ENCODE measurements around the gene CERS2. TPM values are rescaled to one million over a fixed set of nuclear protein-coding genes. Genes with fewer than 3 reads are reported as not detected.

CERS2 gene
- total RNA-seq, 1 donor from 2014 or later, result 191 TPM

DNA sequence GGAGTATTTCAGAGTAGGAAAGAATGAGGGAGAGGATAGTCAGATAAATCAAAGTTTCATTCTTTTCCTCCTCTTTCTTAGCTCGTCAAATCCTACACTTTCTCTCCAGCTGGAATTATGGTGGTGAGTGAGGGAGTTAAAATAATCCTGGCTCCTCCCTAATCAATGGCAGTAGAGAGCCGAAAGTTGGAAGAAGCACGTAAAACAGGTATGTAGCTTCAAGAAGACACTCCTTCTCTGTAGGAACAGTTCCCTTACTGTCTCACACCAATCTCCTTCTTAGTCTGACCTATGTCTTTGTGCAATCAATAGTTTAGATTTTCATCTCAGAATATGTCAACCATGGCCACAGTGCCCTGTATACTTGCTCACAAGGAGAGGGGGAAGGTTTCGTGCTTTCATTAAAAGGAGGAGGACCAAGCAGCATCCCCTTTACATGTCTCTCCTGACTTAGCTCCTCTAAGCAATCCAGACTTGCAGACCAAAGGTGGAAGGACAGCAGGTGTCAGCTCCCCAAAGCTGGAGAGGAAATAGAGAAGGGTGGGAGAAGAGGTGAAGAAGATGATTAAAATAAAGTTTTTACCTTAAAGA lies 31.2 kb upstream of the CERS2 start:
- peaks cover 89% of the 10 kb centered on the region for H3K4me1 Mint-ChIP-seq (ENCODE audit: low read depth)

DNA sequence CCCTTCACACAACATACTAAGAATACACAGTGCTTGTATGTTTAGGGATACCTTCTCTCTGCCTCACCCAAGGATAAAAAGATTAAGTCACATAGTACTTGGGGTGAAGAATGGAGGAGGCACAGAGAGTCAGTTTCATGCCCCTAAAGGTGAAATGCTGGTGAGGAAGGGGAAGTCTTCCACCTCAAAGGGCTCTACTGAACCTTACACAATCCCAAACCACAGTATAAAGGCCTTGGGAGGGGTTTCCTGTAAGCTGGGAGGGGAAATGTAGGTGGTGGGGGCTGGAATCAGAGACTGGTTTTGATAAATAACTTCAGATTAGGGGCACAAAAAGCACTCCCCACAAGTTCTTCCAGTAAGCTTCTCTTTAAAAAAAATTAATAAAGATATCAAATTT lies 28.5 kb upstream of the CERS2 start:
- Mint-ChIP-seq H3K4me1 (ENCODE audit: low read depth) (peaks cover 68% of the 10 kb centered on the region), H3K9me3 (no peaks in the 10 kb centered on the region), H3K27me3 (ENCODE audit: insufficient read depth) (no peaks in the 10 kb centered on the region), H3K36me3 (ENCODE audit: low read depth) (peaks cover 18% of the 10 kb centered on the region), H3K4me3 (peak overlapping the region; percentile 76), H3K27ac (peak overlapping the region; percentile 74)
- intact Hi-C loops (cut with micrococcal nuclease), result loop anchor here (10.0 kb wide), 1 partner anchor 128 kb away; the partner anchor contains the start of gene ARNT
- DNase-seq (ENCODE audit: low spot score), result no peak

More for the DNA sequence above, 31.2 kb upstream of the CERS2 start:
- Mint-ChIP-seq H3K36me3 (ENCODE audit: low read depth) (peaks cover 16% of the 10 kb centered on the region), H3K27ac (peak overlapping the region; percentile 96), H3K27me3 (ENCODE audit: insufficient read depth) (no peaks in the 10 kb centered on the region), H3K9me3 (no peaks in the 10 kb centered on the region), H3K4me3 (peak overlapping the region; percentile 100)
- intact Hi-C loops (cut with micrococcal nuclease), result loop anchor here (1.0 to 10.0 kb wide), 4 partner anchors 27 to 519 kb away; partner anchors contain the start of genes ARNT and TARS2
- no peak for DNase-seq (ENCODE audit: low spot score)

DNA sequence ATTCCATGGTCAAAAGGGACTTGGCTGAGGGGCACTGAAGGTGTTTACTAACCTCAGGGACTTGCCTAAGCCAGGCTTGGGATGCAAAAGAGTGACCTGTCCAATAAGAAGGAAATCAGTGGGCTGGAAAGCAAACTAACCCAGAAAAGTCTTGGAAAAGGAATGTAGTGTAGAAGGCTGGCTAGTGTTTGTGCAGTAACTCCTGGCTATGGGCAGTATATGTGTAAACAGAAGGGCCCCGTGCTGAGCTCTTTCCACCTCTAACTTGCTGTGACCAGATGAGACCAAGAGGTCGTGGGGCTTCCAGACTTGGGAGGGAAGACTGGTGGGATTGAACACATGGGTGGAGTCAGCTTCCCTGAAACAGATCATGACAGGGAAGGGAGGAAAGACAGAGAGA lies 28.0 kb upstream of the CERS2 start:
- intact Hi-C loops (cut with micrococcal nuclease), result loop anchor here (10.0 kb wide), 1 partner anchor 128 kb away; the partner anchor contains the start of gene ARNT
- no peaks in the 10 kb centered on the region for H3K9me3 Mint-ChIP-seq
- peaks cover 18% of the 10 kb centered on the region for H3K36me3 Mint-ChIP-seq (ENCODE audit: low read depth)
- no peaks in the 10 kb centered on the region for H3K27me3 Mint-ChIP-seq (ENCODE audit: insufficient read depth)
- DNase-seq (ENCODE audit: low spot score), result no peak
- H3K4me1 Mint-ChIP-seq (ENCODE audit: low read depth), result peaks cover 63% of the 10 kb centered on the region
- H3K4me3 Mint-ChIP-seq, result peak overlapping the region; percentile 76
- peak overlapping the region; percentile 74 for H3K27ac Mint-ChIP-seq

DNA sequence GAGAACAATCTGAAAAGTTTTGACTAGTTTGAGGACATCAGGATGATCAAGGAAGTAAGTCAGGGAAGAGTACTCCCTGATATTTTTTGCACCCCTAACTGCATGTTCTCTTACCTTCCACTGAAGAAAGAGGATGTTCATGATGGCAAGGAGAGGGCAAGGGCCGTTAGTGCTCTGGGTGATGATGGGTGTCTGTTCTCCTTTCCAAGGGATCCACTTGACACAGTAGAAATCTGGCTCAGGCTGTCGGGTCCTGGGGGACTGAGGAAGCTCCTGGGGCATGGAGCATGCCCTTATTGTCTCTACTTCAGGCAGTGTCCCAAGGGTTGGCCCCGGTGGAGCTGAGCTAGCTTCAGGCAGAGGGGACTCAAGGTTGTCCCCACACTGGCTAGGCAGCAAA lies 27.4 kb upstream of the CERS2 start:
- Mint-ChIP-seq H3K9me3 (no peaks in the 10 kb centered on the region), H3K4me3 (peak overlapping the region; percentile 45), H3K4me1 (ENCODE audit: low read depth) (peaks cover 57% of the 10 kb centered on the region), H3K27me3 (ENCODE audit: insufficient read depth) (no peaks in the 10 kb centered on the region), H3K36me3 (ENCODE audit: low read depth) (peaks cover 20% of the 10 kb centered on the region), H3K27ac (peak overlapping the region; percentile 61)
- DNase-seq (ENCODE audit: low spot score), result no peak
- intact Hi-C loops (cut with micrococcal nuclease), result loop anchor here (10.0 kb wide), 1 partner anchor 127 kb away; the partner anchor contains the start of gene ARNT

GRCh38 chr1:151001602-151002001 lies 27.0 kb upstream of the CERS2 start:
- DNase-seq (ENCODE audit: low spot score), result no peak
- Mint-ChIP-seq H3K36me3 (ENCODE audit: low read depth) (peaks cover 23% of the 10 kb centered on the region), H3K9me3 (no peaks in the 10 kb centered on the region), H3K4me3 (peak overlapping the region; percentile 45), H3K27ac (peak overlapping the region; percentile 61), H3K27me3 (ENCODE audit: insufficient read depth) (no peaks in the 10 kb centered on the region), H3K4me1 (ENCODE audit: low read depth) (peaks cover 53% of the 10 kb centered on the region)
- intact Hi-C loops (cut with micrococcal nuclease), result loop anchor here (10.0 kb wide), 1 partner anchor 127 kb away; the partner anchor contains the start of gene ARNT

GRCh38 chr1:151000408-151000807 lies 25.8 kb upstream of the CERS2 start:
- Mint-ChIP-seq H3K9me3 (no peaks in the 10 kb centered on the region), H3K4me1 (ENCODE audit: low read depth) (peaks cover 48% of the 10 kb centered on the region), H3K36me3 (ENCODE audit: low read depth) (peaks cover 23% of the 10 kb centered on the region), H3K27me3 (ENCODE audit: insufficient read depth) (no peaks in the 10 kb centered on the region), H3K27ac (no peak overlapping the region), H3K4me3 (no peak overlapping the region)
- intact Hi-C loops (cut with micrococcal nuclease), result loop anchor here (10.0 kb wide), 1 partner anchor 126 kb away; the partner anchor contains the start of gene ARNT
- no peak for DNase-seq (ENCODE audit: low spot score)

- no peak overlapping the region for H3K4me3 Mint-ChIP-seq
- no peaks in the 10 kb centered on the region for H3K9me3 Mint-ChIP-seq
- H3K36me3 Mint-ChIP-seq (ENCODE audit: low read depth), result peaks cover 23% of the 10 kb centered on the region
- DNase-seq (ENCODE audit: low spot score), result no peak
- peaks cover 44% of the 10 kb centered on the region for H3K4me1 Mint-ChIP-seq (ENCODE audit: low read depth)
- intact Hi-C loops (cut with micrococcal nuclease), result loop anchor here (5.0 to 10.0 kb wide), 2 partner anchors 125 to 743 kb away; partner anchors contain the start of genes ARNT and CA14
- H3K27ac Mint-ChIP-seq, result no peak overlapping the region
- H3K27me3 Mint-ChIP-seq (ENCODE audit: insufficient read depth), result no peaks in the 10 kb centered on the region
Measured at GRCh38 chr1:150999926-151000325, 25.3 kb upstream of the CERS2 start.

- intact Hi-C loops (cut with micrococcal nuclease), result loop anchor here (5.0 kb wide), 1 partner anchor 742 kb away; the partner anchor contains the start of gene CA14
Measured at GRCh38 chr1:150999051-150999674, 24.5 kb upstream of the CERS2 start.

DNA sequence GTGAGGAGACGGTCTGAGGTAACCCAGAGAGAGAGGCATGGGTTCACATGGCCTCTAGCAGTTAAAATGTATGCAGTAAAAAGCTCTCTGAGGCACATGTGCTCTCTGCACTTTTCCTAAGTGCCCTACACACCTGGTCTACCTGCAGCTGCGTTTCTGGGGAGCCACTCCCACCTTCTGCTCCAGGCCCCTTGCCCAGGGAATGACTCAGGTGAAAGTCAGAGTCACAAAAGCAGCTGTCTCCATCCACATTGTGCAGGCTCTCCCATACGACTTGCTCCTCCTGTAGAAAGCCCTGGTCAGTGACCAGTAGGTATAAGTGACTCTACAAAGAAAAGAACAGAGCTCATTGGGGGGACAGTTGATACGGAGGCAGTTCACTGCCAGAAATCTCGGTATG lies 23.3 kb upstream of the CERS2 start:
- no peaks in the 10 kb centered on the region for H3K9me3 Mint-ChIP-seq
- H3K4me3 Mint-ChIP-seq, result no peak overlapping the region
- peaks cover 24% of the 10 kb centered on the region for H3K4me1 Mint-ChIP-seq (ENCODE audit: low read depth)
- peaks cover 22% of the 10 kb centered on the region for H3K36me3 Mint-ChIP-seq (ENCODE audit: low read depth)
- intact Hi-C loops (cut with micrococcal nuclease), result loop anchor here (5.0 kb wide), 1 partner anchor 741 kb away; the partner anchor contains the start of gene CA14
- H3K27ac Mint-ChIP-seq, result no peak overlapping the region
- H3K27me3 Mint-ChIP-seq (ENCODE audit: insufficient read depth), result no peaks in the 10 kb centered on the region
- DNase-seq (ENCODE audit: low spot score), result no peak

More at GRCh38 chr1:150999051-150999674, 24.5 kb upstream of the CERS2 start:
- H3K27me3 Mint-ChIP-seq (ENCODE audit: insufficient read depth), result no peaks in the 10 kb centered on the region
- no peaks in the 10 kb centered on the region for H3K9me3 Mint-ChIP-seq
- H3K36me3 Mint-ChIP-seq (ENCODE audit: low read depth), result peaks cover 23% of the 10 kb centered on the region
- H3K4me3 Mint-ChIP-seq, result no peak overlapping the region
- peaks cover 36% of the 10 kb centered on the region for H3K4me1 Mint-ChIP-seq (ENCODE audit: low read depth)
- no peak for DNase-seq (ENCODE audit: low spot score)
- no peak overlapping the region for H3K27ac Mint-ChIP-seq

GRCh38 chr1:150997126-150997872 lies 22.7 kb upstream of the CERS2 start:
- peaks cover 18% of the 10 kb centered on the region for H3K4me1 Mint-ChIP-seq (ENCODE audit: low read depth)
- intact Hi-C loops (cut with micrococcal nuclease), result loop anchor here (5.0 kb wide), 1 partner anchor 740 kb away; the partner anchor contains the start of gene CA14
- H3K4me3 Mint-ChIP-seq, result no peak overlapping the region
- H3K9me3 Mint-ChIP-seq, result no peaks in the 10 kb centered on the region
- no peaks in the 10 kb centered on the region for H3K27me3 Mint-ChIP-seq (ENCODE audit: insufficient read depth)
- H3K36me3 Mint-ChIP-seq (ENCODE audit: low read depth), result peaks cover 17% of the 10 kb centered on the region
- no peak for DNase-seq (ENCODE audit: low spot score)
- H3K27ac Mint-ChIP-seq, result peak overlapping the region; percentile 4

- DNase-seq (ENCODE audit: low spot score), result peak; percentile 20
- intact Hi-C loops (cut with micrococcal nuclease), result loop anchor here (1.0 to 5.0 kb wide), 3 partner anchors 12 to 739 kb away; partner anchors contain the start of genes CA14 and PRUNE1
- no peak overlapping the region for H3K4me3 Mint-ChIP-seq
- no peaks in the 10 kb centered on the region for H3K9me3 Mint-ChIP-seq
- peaks cover 8% of the 10 kb centered on the region for H3K4me1 Mint-ChIP-seq (ENCODE audit: low read depth)
- H3K27ac Mint-ChIP-seq, result no peak overlapping the region
- no peaks in the 10 kb centered on the region for H3K27me3 Mint-ChIP-seq (ENCODE audit: insufficient read depth)
- peaks cover 10% of the 10 kb centered on the region for H3K36me3 Mint-ChIP-seq (ENCODE audit: low read depth)
Measured at GRCh38 chr1:150995896-150996295, 21.3 kb upstream of the CERS2 start.

DNA sequence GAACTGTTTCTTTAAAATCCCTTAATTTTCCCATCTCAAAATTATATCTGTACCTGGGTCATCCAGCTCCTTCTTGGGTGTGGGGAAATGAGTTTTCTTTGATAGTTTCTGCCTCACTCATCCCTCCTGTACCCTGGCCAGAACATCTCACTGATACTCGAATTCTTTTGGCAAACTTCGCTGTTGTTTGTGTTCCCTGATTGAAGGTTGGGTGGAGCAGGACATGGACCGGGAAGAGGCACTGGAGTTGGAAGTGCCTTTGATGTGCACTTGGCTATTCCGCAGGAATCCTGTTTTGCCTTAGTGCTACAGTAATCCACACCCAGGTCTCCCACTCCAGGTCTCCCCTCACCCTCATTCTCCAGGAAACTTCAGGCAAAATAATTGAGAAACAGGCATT lies 20.8 kb upstream of the CERS2 start:
- H3K27ac Mint-ChIP-seq, result no peak overlapping the region
- H3K36me3 Mint-ChIP-seq (ENCODE audit: low read depth), result peaks cover 7% of the 10 kb centered on the region
- H3K27me3 Mint-ChIP-seq (ENCODE audit: insufficient read depth), result no peaks in the 10 kb centered on the region
- intact Hi-C loops (cut with micrococcal nuclease), result loop anchor here (5.0 kb wide), 1 partner anchor 738 kb away; the partner anchor contains the start of gene CA14
- DNase-seq (ENCODE audit: low spot score), result no peak
- H3K4me3 Mint-ChIP-seq, result no peak overlapping the region
- no peaks in the 10 kb centered on the region for H3K9me3 Mint-ChIP-seq
- H3K4me1 Mint-ChIP-seq (ENCODE audit: low read depth), result peaks cover 8% of the 10 kb centered on the region
